SK-N-SH treated with all-trans-retinoic acid at 6 μM for 48 hours (cell line): ENCODE measurements around the gene CSF1R.

Source experiments
- ATAC-seq: fragments of 200-7000 bp; cut with Tn5 transposase; 3 replicates; pipeline ENCODE4 v1.9.1; 2020; ENCODE audit warnings: mild to moderate bottlenecking, moderate library complexity
- ARNTL ChIP-seq: fragments of 450-650 bp; formaldehyde crosslinking; IDR thresholded peaks from 2 replicates; pipeline ENCODE4 v1.5.0; 2020; ENCODE audit warnings: low read depth, mild to moderate bottlenecking, moderate library complexity, borderline replicate concordance
- BACH2 ChIP-seq: fragments of 250-450 bp; sonication (Bioruptor Pico); IDR thresholded peaks from 2 replicates; pipeline ENCODE4 v1.9.0; 2021; ENCODE audit warnings: mild to moderate bottlenecking, borderline replicate concordance
- CREB5 ChIP-seq: fragments of 250-450 bp; sonication (Bioruptor Pico); IDR thresholded peaks from 2 replicates; pipeline ENCODE4 v1.5.1; 2020; ENCODE audit warnings: low read depth, mild to moderate bottlenecking, moderate library complexity
- CSDC2 ChIP-seq: fragments of 250-450 bp; sonication (Bioruptor Pico); IDR thresholded peaks from 2 replicates; pipeline ENCODE4 v1.5.0; 2020; ENCODE audit warnings: mild to moderate bottlenecking, moderate library complexity
- CSRNP3 ChIP-seq: fragments of 250-450 bp; sonication (Bioruptor Pico); IDR thresholded peaks from 2 replicates; pipeline ENCODE4 v1.5.1; 2021; ENCODE audit warnings: mild to moderate bottlenecking, moderate library complexity
- ESRRG ChIP-seq: fragments of 250-450 bp; sonication (Bioruptor Pico); IDR thresholded peaks from 2 replicates; pipeline ENCODE4 v1.6.1; 2021; ENCODE audit warnings: mild to moderate bottlenecking
- GLIS3 ChIP-seq: fragments of 250-450 bp; sonication (Bioruptor Pico); IDR thresholded peaks from 2 replicates; pipeline ENCODE4 v1.5.0; 2020; ENCODE audit warnings: mild to moderate bottlenecking, moderate library complexity
- ISL1 ChIP-seq: fragments of 250-450 bp; sonication (Bioruptor Pico); IDR thresholded peaks from 2 replicates; pipeline ENCODE4 v2.1.2; 2022; ENCODE audit warnings: mild to moderate bottlenecking, moderate library complexity
- OSR1 ChIP-seq: fragments of 250-450 bp; sonication (Bioruptor Pico); IDR thresholded peaks from 2 replicates; pipeline ENCODE4 v1.8.0; 2022; ENCODE audit warnings: moderate library complexity, mild to moderate bottlenecking, inconsistent platforms
- PATZ1 ChIP-seq: fragments of 250-450 bp; sonication (Bioruptor Pico); IDR thresholded peaks from 2 replicates; pipeline ENCODE4 v1.8.0; 2020; ENCODE audit warnings: mild to moderate bottlenecking, moderate library complexity, borderline replicate concordance
- POU6F1 ChIP-seq: fragments of 250-450 bp; sonication (Bioruptor Pico); IDR thresholded peaks from 2 replicates; pipeline ENCODE4 v1.8.0; 2021; ENCODE audit warnings: low read depth, mild to moderate bottlenecking, moderate library complexity, borderline replicate concordance
- PPARA ChIP-seq: fragments of 250-450 bp; sonication (Bioruptor Pico); IDR thresholded peaks from 2 replicates; pipeline ENCODE4 v1.5.0; 2020; ENCODE audit warnings: mild to moderate bottlenecking, borderline replicate concordance
- RARB ChIP-seq: fragments of 250-450 bp; sonication (Bioruptor Pico); IDR thresholded peaks from 2 replicates; pipeline ENCODE4 v1.8.0; 2021; ENCODE audit warnings: mild to moderate bottlenecking, moderate library complexity
- SNAI2 ChIP-seq: fragments of 250-450 bp; sonication (Bioruptor Pico); IDR thresholded peaks from 2 replicates; pipeline ENCODE4 v1.5.0; 2020; ENCODE audit warnings: mild to moderate bottlenecking, moderate library complexity
- TCF4 ChIP-seq: fragments of 250-450 bp; sonication (Bioruptor Pico); IDR thresholded peaks from 2 replicates; pipeline ENCODE4 v1.8.0; 2021; ENCODE audit warnings: mild to moderate bottlenecking, moderate library complexity, borderline replicate concordance
- TOX ChIP-seq: fragments of 250-450 bp; sonication (Bioruptor Pico); IDR thresholded peaks from 2 replicates; pipeline ENCODE4 v1.8.0; 2021; ENCODE audit warnings: mild to moderate bottlenecking, moderate library complexity, borderline replicate concordance
- TSHZ2 ChIP-seq: fragments of 250-450 bp; sonication (Bioruptor Pico); IDR thresholded peaks from 2 replicates; pipeline ENCODE4 v1.5.0; 2020; ENCODE audit warnings: mild to moderate bottlenecking, moderate library complexity
- ZC3H10 ChIP-seq: fragments of 250-450 bp; sonication (Bioruptor Pico); IDR thresholded peaks from 2 replicates; pipeline ENCODE4 v1.5.1; 2021; ENCODE audit warnings: mild to moderate bottlenecking, moderate library complexity
- ZFP3 ChIP-seq: fragments of 250-450 bp; sonication (Bioruptor Pico); IDR thresholded peaks from 2 replicates; pipeline ENCODE4 v1.5.0; 2020; ENCODE audit warnings: mild to moderate bottlenecking, moderate library complexity
- ZFP30 ChIP-seq: fragments of 450-650 bp; formaldehyde crosslinking; IDR thresholded peaks from 2 replicates; pipeline ENCODE4 v1.5.0; 2022; ENCODE audit warnings: mild to moderate bottlenecking, moderate library complexity
- ZNF565 ChIP-seq: fragments of 450-650 bp; formaldehyde crosslinking; conservative IDR thresholded peaks from 2 replicates; pipeline ENCODE4 v1.5.0; 2020; ENCODE audit warnings: low read depth, mild to moderate bottlenecking, moderate library complexity
- ZNF70 ChIP-seq: fragments of 450-650 bp; formaldehyde crosslinking; IDR thresholded peaks from 2 replicates; pipeline ENCODE4 v1.5.0; 2020; ENCODE audit warnings: mild to moderate bottlenecking, moderate library complexity
- ZNF8 ChIP-seq: fragments of 450-650 bp; formaldehyde crosslinking; IDR thresholded peaks from 2 replicates; pipeline ENCODE4 v1.5.0; 2020; ENCODE audit warnings: mild to moderate bottlenecking, moderate library complexity

CSF1R gene

GRCh38 chr5:150068472-150068871, 17.9 kb downstream of the CSF1R start (continued):
- no peak for TF ChIP-seq ISL1 (CRISPR knock-in tag)
- TF ChIP-seq, all 23 proteins: peak for 0

GRCh38 chr5:150068071-150068470, 18.3 kb downstream of the CSF1R start:
- ATAC-seq, result no peak
- no peak for TF ChIP-seq OSR1
- no peak for TF ChIP-seq ZNF70 (CRISPR knock-in tag)
- no peak for TF ChIP-seq ARNTL
- TF ChIP-seq TOX (CRISPR knock-in tag), result no peak
- TF ChIP-seq PATZ1 (CRISPR knock-in tag), result no peak
- no peak for TF ChIP-seq SNAI2 (CRISPR knock-in tag)
- TF ChIP-seq CSDC2 (CRISPR knock-in tag), result no peak
- no peak for TF ChIP-seq ZNF8 (CRISPR knock-in tag)
- TF ChIP-seq TCF4 (CRISPR knock-in tag), result no peak
- TF ChIP-seq ZFP3, result no peak
- no peak for TF ChIP-seq CREB5 (CRISPR knock-in tag)
- TF ChIP-seq ESRRG (CRISPR knock-in tag), result no peak
- TF ChIP-seq ZNF565 (CRISPR knock-in tag), result no peak
- TF ChIP-seq ZFP30, result no peak
- no peak for TF ChIP-seq GLIS3 (CRISPR knock-in tag)
- TF ChIP-seq BACH2 (CRISPR knock-in tag), result no peak
- no peak for TF ChIP-seq ZC3H10
- TF ChIP-seq ISL1 (CRISPR knock-in tag), result no peak
- TF ChIP-seq POU6F1 (CRISPR knock-in tag), result no peak

- no peak for TF ChIP-seq ESRRG (CRISPR knock-in tag)
- no peak for TF ChIP-seq ISL1 (CRISPR knock-in tag)
- TF ChIP-seq TSHZ2, result no peak
- no peak for TF ChIP-seq CSRNP3 (CRISPR knock-in tag)
- TF ChIP-seq PATZ1 (CRISPR knock-in tag), result no peak
- no peak for TF ChIP-seq POU6F1 (CRISPR knock-in tag)
- no peak for TF ChIP-seq BACH2 (CRISPR knock-in tag)
- no peak for TF ChIP-seq ZFP3
- no peak for TF ChIP-seq TCF4 (CRISPR knock-in tag)
- TF ChIP-seq CREB5 (CRISPR knock-in tag), result no peak
- no peak for TF ChIP-seq PPARA
- TF ChIP-seq RARB (CRISPR knock-in tag), result no peak
- no peak for TF ChIP-seq ZNF70 (CRISPR knock-in tag)
- no peak for TF ChIP-seq ARNTL
- no peak for TF ChIP-seq OSR1
- ATAC-seq, result no peak
Observed at GRCh38 chr5:150067405-150067960, 18.9 kb downstream of the CSF1R start.
